Transverse colon (tissue), 4 donors: Measurements from ENCODE around the gene TCEA3. TPM values are rescaled to one million over a fixed set of nuclear protein-coding genes. Genes with fewer than 3 reads are reported as not detected.

Experiments used
- DNase-seq: peaks from one replicate; pipeline ENCODE4 v3.0.0-alpha.2; 2019
- H3K27ac ChIP-seq, 4 donors: fragments of 200-600 bp; sonication (generic); 2 replicates each; pipeline ENCODE4 v1.5.1; 2016 to 2018; ENCODE audit warnings: inconsistent platforms in 4 of 4
- H3K27me3 ChIP-seq: fragments of 200-600 bp; sonication (generic); 2 replicates; pipeline ENCODE4 v1.5.1; 2017; ENCODE audit warnings: inconsistent platforms
- H3K36me3 ChIP-seq, 4 donors: fragments of 200-600 bp; sonication (generic); 2 replicates each; pipeline ENCODE4 v1.5.1; 2017 to 2019; ENCODE audit warnings: inconsistent platforms in 4 of 4
- H3K4me1 ChIP-seq, 4 donors: fragments of 200-600 bp; sonication (generic); 2 replicates each; pipeline ENCODE4 v1.5.1; 2017 to 2020; ENCODE audit warnings: inconsistent platforms in 4 of 4
- H3K4me3 ChIP-seq, 4 donors: fragments of 200-600 bp; sonication (generic); 1 replicate in 1 of 4; 2 replicates in 3 of 4; pipeline versions ENCODE4 v1.5.1 to v1.6.1; 2017 to 2019; ENCODE audit warnings: inconsistent platforms in 4 of 4
- H3K9me3 ChIP-seq, 2 donors: fragments of 200-600 bp; sonication (generic); 2 replicates each; pipeline ENCODE4 v1.5.1; 2017 to 2019; ENCODE audit warnings: inconsistent platforms in 2 of 2
- CTCF ChIP-seq, 5 experiments: fragments of 200-600 bp in 3 of 5; fragments of 450-650 bp in 2 of 5; sonication (generic) in 3 of 5; IDR thresholded peaks; 1 replicate in 2 of 5; 2 replicates in 3 of 5; pipeline ENCODE4 v1.5.1; 2016 to 2017; ENCODE audit warnings: antibody characterized with exemption in 5 of 5, inconsistent platforms in 3 of 5, mild to moderate bottlenecking in 2 of 5, moderate library complexity in 1 of 5
- EP300 ChIP-seq: sonication (generic); formaldehyde crosslinking; IDR thresholded peaks from one replicate; pipeline ENCODE4 v1.6.1; 2017; ENCODE audit warnings: antibody characterized with exemption, low read depth
- POLR2A ChIP-seq: fragments of 450-650 bp; IDR thresholded peaks from one replicate; pipeline ENCODE4 v1.6.1; 2016; ENCODE audit warnings: antibody characterized with exemption, mild to moderate bottlenecking, moderate library complexity
- POLR2AphosphoS5 ChIP-seq, 3 donors: sonication (generic); formaldehyde crosslinking; IDR thresholded peaks; one replicate each; pipeline ENCODE4 v1.6.1; 2016; ENCODE audit warnings: antibody characterized with exemption in 3 of 3
- WGBS, 2 donors: methylation state at CpG; one replicate each; pipeline ENCODE4 v1.1.5; 2018; ENCODE audit warnings: low coverage in 1 of 2; 5-methylcytosine and 5-hydroxymethylcytosine counted together
- in situ Hi-C, 4 donors: fragments of 200-750 bp; cut with MboI; loops; one replicate each; pipeline versions ENCODE4 v1.15.0 to v1.15.1; 2017; ENCODE audit warnings: low sequenced_read_pairs in 3 of 4, low pct_ligation_motif_present in 1 of 4, low pct_unique_long_range_greater_than_20kb in 1 of 4
- intact Hi-C: fragments of 100-400 bp; cut with DNase I; formaldehyde crosslinking; loops from one replicate; pipeline ENCODE4 v1.15.1; 2023; ENCODE audit warnings: low total_unique reads
- total RNA-seq, 4 donors: library from RNA; depleted of rRNA; stranded (reverse); fragments of >200 nt; gene quantifications; one replicate each; pipeline ENCODE4 v1.1.0, GENCODE V29; 2016

Gene TCEA3
- total RNA-seq, 4 donors from 2014 or later = 137 to 761 (median 198) TPM

- Histone ChIP-seq H3K9me3 (no peaks in the 10 kb centered on the region), H3K27me3 (no peaks in the 10 kb centered on the region), H3K36me3 (peaks cover 0 to 7% (median 0%) of the 10 kb centered on the region in 4 donors), H3K4me1 (peaks cover 16 to 38% (median 37%) of the 10 kb centered on the region in 4 donors), H3K4me3 (peak overlapping the region in 1 of 4 donors; percentile 10), H3K27ac (peak overlapping the region; percentile 94 to 100 (median 98))
- 19 to 30% methylated on average over 5 to 13 of the region's 13 CpGs for WGBS, 2 donors
- in situ Hi-C loops = no loop called here
- peak; percentile 26 for DNase-seq
- intact Hi-C loops = no loop called here
- no peak for TF ChIP-seq CTCF (IDR thresholded peaks at IDR 0.05)
- TF ChIP-seq POLR2AphosphoS5 (IDR thresholded peaks at IDR 0.05) = no peak
- TF ChIP-seq EP300 = no peak
- TF ChIP-seq POLR2A = no peak
These were observed 53.6 kb downstream of the TCEA3 start for GRCh38 chr1:23370709-23371584.

- TF ChIP-seq POLR2A (no peak), POLR2AphosphoS5 (IDR thresholded peaks at IDR 0.05) (no peak), EP300 (no peak), CTCF (IDR thresholded peaks at IDR 0.05) (no peak)
- in situ Hi-C loops = no loop called here
- DNase-seq = no peak
- H3K4me1 ChIP-seq = peaks cover 16 to 39% (median 37%) of the 10 kb centered on the region in 4 donors
- peak overlapping the region; percentile 94 to 100 (median 98) for H3K27ac ChIP-seq
- no peaks in the 10 kb centered on the region for H3K27me3 ChIP-seq
- H3K4me3 ChIP-seq = peak overlapping the region in 3 of 4 donors; percentile 72 to 97 (median 90)
- WGBS, 2 donors = 57% methylated on average over 5 of the region's 5 CpGs; no CpG with 5 or more reads in 1 of the 2 donors
- intact Hi-C loops = no loop called here
- H3K36me3 ChIP-seq = peaks cover 0 to 12% (median 0%) of the 10 kb centered on the region in 4 donors
- peaks cover 0 to 2% of the 10 kb centered on the region in 2 donors for H3K9me3 ChIP-seq
These were observed 54.2 kb downstream of the TCEA3 start for GRCh38 chr1:23370330-23370708.

GRCh38 chr1:23369335-23370013 is 55.1 kb downstream of the TCEA3 start, which contains the start of gene ZNF436:
Gene ZNF436, minus strand, starts transcription at chr1:23369836. Its CDS starts 1,831 bp downstream, at chr1:23368005.
- WGBS, 2 donors = 3% methylated on average over 29 of the region's 29 CpGs; no CpG with 5 or more reads in 1 of the 2 donors
- DNase-seq = peak; percentile 78
- H3K27ac ChIP-seq = peak within 1 kb of the TSS; percentile 94 to 100 (median 98)
- H3K27me3 ChIP-seq = no peaks in the 10 kb centered on the region
- no peak for TF ChIP-seq CTCF (IDR thresholded peaks at IDR 0.05)
- peak; percentile 11 for TF ChIP-seq POLR2A
- peak; percentile 29 to 63 (median 33) for TF ChIP-seq POLR2AphosphoS5 (IDR thresholded peaks at IDR 0.05)
- no peak for TF ChIP-seq EP300
- peaks cover 0 to 7% of the 10 kb centered on the region in 2 donors for H3K9me3 ChIP-seq
- peaks cover 0 to 21% (median 2%) of the 10 kb centered on the region in 4 donors for H3K36me3 ChIP-seq
- H3K4me3 ChIP-seq = peak within 1 kb of the TSS; percentile 72 to 97 (median 84)
- intact Hi-C loops (no loop called here), in situ Hi-C loops (no loop called here)
- H3K4me1 ChIP-seq = peaks cover 16 to 39% (median 37%) of the 10 kb centered on the region in 4 donors
